GM12891 (cell line): Measurements from ENCODE around the gene SPTBN4.

ENCODE experiments used
- DNase-seq: peaks from one replicate; pipeline ENCODE4 v3.0.0; 2011; ENCODE audit warnings: low spot score; ENCODE audit not compliant: insufficient read length
- FAIRE-seq: peaks from 2 replicates; lab custom pipeline; 2011; peaks lifted over from hg19 to GRCh38; lab: Jason Lieb, UNC
- PAX5 ChIP-seq: IDR thresholded peaks from 2 replicates; pipeline ENCODE4 v1.6.1; 2011; ENCODE audit warnings: low read length, moderate library complexity, mild to moderate bottlenecking; ENCODE audit not compliant: insufficient read depth, severe bottlenecking
- POLR2A ChIP-seq: IDR thresholded peaks from 2 replicates; pipeline ENCODE4 v1.6.1; 2011; ENCODE audit warnings: low read depth, low read length, control low read depth
- POLR2AphosphoS5 ChIP-seq: IDR thresholded peaks from 2 replicates; pipeline ENCODE4 v1.6.1; 2011; ENCODE audit warnings: low read depth, low read length, control low read depth
- POU2F2 ChIP-seq: IDR thresholded peaks from 2 replicates; pipeline ENCODE4 v1.6.1; 2011; ENCODE audit warnings: low read depth, mild to moderate bottlenecking, control low read depth, low read length, moderate library complexity
- SPI1 ChIP-seq: IDR thresholded peaks from 2 replicates; pipeline ENCODE4 v1.6.1; 2011; ENCODE audit warnings: low read depth, low read length, control low read depth
- TAF1 ChIP-seq: IDR thresholded peaks from 2 replicates; pipeline ENCODE4 v1.6.1; 2011; ENCODE audit warnings: low read depth, low read length, control low read depth

Gene SPTBN4

GRCh38 chr19:40441719-40442253 lies 25.0 kb upstream of the SPTBN4 start:
- DNase-seq (no peak), FAIRE-seq (no peak)
- TF ChIP-seq TAF1: no peak
- no peak for TF ChIP-seq SPI1
- TF ChIP-seq PAX5: no peak
- TF ChIP-seq POLR2A: no peak
- no peak for TF ChIP-seq POU2F2
- no peak for TF ChIP-seq POLR2AphosphoS5

- no peak for TF ChIP-seq POLR2A
- TF ChIP-seq PAX5: peak; percentile 63
- DNase-seq: no peak
- FAIRE-seq: no peak
Measured at GRCh38 chr19:40442328-40443130, 24.3 kb upstream of the SPTBN4 start.

GRCh38 chr19:40443131-40443999 lies 23.4 kb upstream of the SPTBN4 start:
- DNase-seq (peak; percentile 96), FAIRE-seq (peak; percentile 96)
- TF ChIP-seq PAX5 (no peak), POLR2AphosphoS5 (0 out of 2 replicates have a peak, but pooled peaks have one; percentile 59), POU2F2 (peak; percentile 67; the same call in 1 of the 2 replicates), TAF1 (peak; percentile 25; the same call in 1 of the 2 replicates)

- FAIRE-seq (peak; percentile 94), DNase-seq (peak; percentile 93)
- TF ChIP-seq POLR2AphosphoS5 (peak; percentile 77), POU2F2 (no peak), SPI1 (peak; percentile 24; the same call in 1 of the 2 replicates), PAX5 (no peak), POLR2A (peak; percentile 64), TAF1 (peak; percentile 63)
Measured at GRCh38 chr19:40444000-40444824, 22.6 kb upstream of the SPTBN4 start, which contains the start of gene SERTAD3. TSS of gene SERTAD3 (minus strand) at chr19:40444335. CDS start at chr19:40442080, 2,255 bp downstream.

GRCh38 chr19:40444825-40445312 lies 21.9 kb upstream of the SPTBN4 start:
- DNase-seq (no peak), FAIRE-seq (no peak)
- no peak for TF ChIP-seq POLR2AphosphoS5
- no peak for TF ChIP-seq TAF1
- no peak for TF ChIP-seq PAX5
- TF ChIP-seq POU2F2: no peak
- no peak for TF ChIP-seq SPI1

GRCh38 chr19:40445780-40446262 lies 21.0 kb upstream of the SPTBN4 start:
- TF ChIP-seq POU2F2 (no peak), POLR2AphosphoS5 (no peak), SPI1 (no peak), POLR2A (no peak), PAX5 (no peak), TAF1 (no peak)
- FAIRE-seq (no peak), DNase-seq (no peak)

- DNase-seq: no peak
- TF ChIP-seq POLR2A (no peak), POU2F2 (no peak), TAF1 (no peak), POLR2AphosphoS5 (no peak), PAX5 (no peak), SPI1 (no peak)
- no peak for FAIRE-seq
Measured at GRCh38 chr19:40446263-40446784, 20.5 kb upstream of the SPTBN4 start.

GRCh38 chr19:40449506-40449905 lies 17.3 kb upstream of the SPTBN4 start:
- DNase-seq: no peak
- no peak for TF ChIP-seq POLR2A
- no peak for TF ChIP-seq POLR2AphosphoS5
- TF ChIP-seq POU2F2: no peak
- TF ChIP-seq PAX5: no peak
- FAIRE-seq: no peak
